Measurements from ENCODE around the gene AMZ1. TPM values are rescaled to one million over a fixed set of nuclear protein-coding genes. Genes with fewer than 3 reads are reported as not detected.

Gene AMZ1
- total RNA-seq, 1 experiment from 2014 or later, result 0.74 TPM

- Histone ChIP-seq H3K27me3 (ENCODE audit: insufficient read depth, low read length) (no peaks in the 10 kb centered on the region), H2AK5ac (ENCODE audit: insufficient read length, low read length) (no peak overlapping the region), H3K9ac (ENCODE audit: extremely low read depth, insufficient read length, low read length) (no peak overlapping the region), H2AFZ (ENCODE audit: low read length) (no peak overlapping the region), H2BK15ac (ENCODE audit: low read depth, low read length) (no peak overlapping the region), H3K56ac (ENCODE audit: insufficient read length, low read depth, low read length) (no peak overlapping the region), H2BK12ac (ENCODE audit: insufficient read length, low read depth, low read length) (no peak overlapping the region), H3K4me2 (ENCODE audit: insufficient read depth, insufficient read length, low read length) (no peak overlapping the region), H4K5ac (ENCODE audit: insufficient read length, low read depth, low read length) (no peak overlapping the region), H3K27ac (ENCODE audit: insufficient read length, low read depth, low read length) (no peak overlapping the region), H3T11ph (ENCODE audit: low read length) (no peak overlapping the region), H3K79me1 (ENCODE audit: insufficient read depth, low read depth, low read length, poor library complexity, severe bottlenecking) (no peaks in the 10 kb centered on the region), H2BK20ac (ENCODE audit: low read depth, low read length, poor library complexity, severe bottlenecking) (no peak overlapping the region), H3K23ac (ENCODE audit: insufficient read length, low read depth, low read length) (no peak overlapping the region), H4K20me1 (ENCODE audit: control insufficient read depth, insufficient read depth, insufficient read length) (no peaks in the 10 kb centered on the region), H3K4ac (ENCODE audit: low read depth, low read length) (no peak overlapping the region), H3K4me1 (ENCODE audit: insufficient read depth, low read length) (no peaks in the 10 kb centered on the region), H2BK5ac (ENCODE audit: insufficient read length, low read length) (no peak overlapping the region), H4K91ac (ENCODE audit: insufficient read length, low read depth, low read length) (no peak overlapping the region), H3K18ac (ENCODE audit: insufficient read length, low read depth, low read length) (no peak overlapping the region), H3K9me3 (ENCODE audit: control insufficient read depth, low read depth, low read length) (no peaks in the 10 kb centered on the region), H4K8ac (replicated peaks; ENCODE audit: insufficient read length, low read depth, low read length) (no peak overlapping the region), H2BK120ac (ENCODE audit: low read depth, low read length, poor library complexity, severe bottlenecking) (no peak overlapping the region), H3K79me2 (ENCODE audit: insufficient read depth, low read length) (no peaks in the 10 kb centered on the region), H3K14ac (ENCODE audit: insufficient read depth, low read length) (no peak overlapping the region), H3K23me2 (ENCODE audit: insufficient read length, low read depth, low read length, poor library complexity, severe bottlenecking) (no peaks in the 10 kb centered on the region)
- peak overlapping the region in 1 of 3 experiments; percentile 94; a peak in 2 of 7 replicates for H3K27ac Mint-ChIP-seq
- DNase-seq, result no peak
- no peaks in the 10 kb centered on the region for H3K27me3 Mint-ChIP-seq (ENCODE audit: low read depth)
- no peak overlapping the region for H3K4me3 Mint-ChIP-seq
- WGBS (ENCODE audit: extremely low coverage, insufficient read length, low lambda C conversion rate), result no CpG with 5 or more reads among the region's 12 CpGs
- peaks cover 26 to 50% (median 43%) of the 10 kb centered on the region in 3 experiments for H3K36me3 Mint-ChIP-seq (ENCODE audit: insufficient read depth in 1 of 3, low read depth in 3 of 3)
- no peak for TF ChIP-seq CTCF (conservative IDR thresholded peaks at IDR 0.05)
- no peaks in the 10 kb centered on the region; a peak in 1 of 5 replicates for H3K9me3 Mint-ChIP-seq
- peaks cover 0 to 3% of the 10 kb centered on the region in 2 experiments; a peak in 1 of 4 replicates for H3K4me1 Mint-ChIP-seq
Measured at GRCh38 chr7:2652736-2653060, 35.3 kb upstream of the AMZ1 start.

Data from H9 (cell line).